ENCODE results near the gene POP7. TPM values are rescaled to one million over a fixed set of nuclear protein-coding genes. Genes with fewer than 3 reads are reported as not detected.
"Not testable (repeated sequence)": the region's sequence is repeated elsewhere in the genome, so short reads cannot be mapped to it uniquely, and the experiment has no call there.

Gene POP7
- total and polyA plus RNA-seq, 7 donors = 28.4 to 129 (median 44.4) TPM

DNA sequence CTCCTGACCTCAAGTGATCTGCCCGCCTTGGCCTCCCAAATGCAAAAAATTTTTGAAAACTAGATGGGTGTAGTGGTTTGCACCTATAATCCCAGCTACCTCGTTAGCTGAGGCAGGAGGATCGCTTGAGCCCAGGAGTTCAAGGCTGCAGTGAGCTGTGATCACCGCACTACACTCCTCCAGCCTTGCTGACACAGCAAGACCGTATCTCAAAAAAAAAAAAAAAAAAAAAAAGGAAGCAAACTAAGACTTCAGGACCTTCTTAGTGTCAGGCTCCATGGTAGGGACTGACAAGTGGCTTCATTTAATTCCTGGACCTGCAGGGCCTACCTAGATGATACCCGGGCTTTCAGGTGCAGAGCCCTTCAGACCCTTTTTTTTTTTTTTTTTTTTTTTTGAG lies 2.5 kb downstream of the POP7 start:
- 82 to 93% (median 86%) methylated on average over 6 of the region's 6 CpGs for WGBS, 3 donors
- intact Hi-C loops (cut with DNase I) = loop anchor here in 1 of 2 donors (5.0 kb wide), 1 partner anchor 144 kb away; the partner anchor contains the start of gene SLC12A9
- no peak for ATAC-seq

DNA sequence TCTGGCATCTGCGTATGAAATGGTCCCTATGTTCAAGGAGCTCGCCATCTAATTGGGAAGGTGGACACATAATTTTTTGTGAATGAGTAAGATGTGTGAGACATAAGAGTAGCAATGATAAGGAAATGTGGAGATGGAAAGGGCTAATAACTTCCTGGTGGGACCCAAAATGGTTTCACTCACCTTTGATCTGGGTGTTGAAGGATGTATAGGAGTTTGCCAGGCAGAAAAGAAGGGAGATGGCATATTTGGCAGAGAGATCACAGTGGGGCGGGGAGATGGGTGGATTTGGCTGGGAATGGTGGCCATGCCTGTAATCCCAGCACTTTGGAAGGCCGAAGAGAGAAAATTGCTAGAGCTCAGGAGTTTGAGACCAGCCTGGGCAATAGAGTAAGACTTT lies 4.5 kb downstream of the POP7 start:
- WGBS, 3 donors = 71 to 98% (median 72%) methylated on average over 4 of the region's 4 CpGs
- peaks cover 7% of the 10 kb centered on the region for H3K4me1 ChIP-seq
- peaks cover 0 to 19% of the 10 kb centered on the region in 2 donors for H3K36me3 ChIP-seq (ENCODE audit: insufficient read depth in 1 of 2, low read depth in 1 of 2)
- DNase-seq = no peak
- TF ChIP-seq, protein P1, sequence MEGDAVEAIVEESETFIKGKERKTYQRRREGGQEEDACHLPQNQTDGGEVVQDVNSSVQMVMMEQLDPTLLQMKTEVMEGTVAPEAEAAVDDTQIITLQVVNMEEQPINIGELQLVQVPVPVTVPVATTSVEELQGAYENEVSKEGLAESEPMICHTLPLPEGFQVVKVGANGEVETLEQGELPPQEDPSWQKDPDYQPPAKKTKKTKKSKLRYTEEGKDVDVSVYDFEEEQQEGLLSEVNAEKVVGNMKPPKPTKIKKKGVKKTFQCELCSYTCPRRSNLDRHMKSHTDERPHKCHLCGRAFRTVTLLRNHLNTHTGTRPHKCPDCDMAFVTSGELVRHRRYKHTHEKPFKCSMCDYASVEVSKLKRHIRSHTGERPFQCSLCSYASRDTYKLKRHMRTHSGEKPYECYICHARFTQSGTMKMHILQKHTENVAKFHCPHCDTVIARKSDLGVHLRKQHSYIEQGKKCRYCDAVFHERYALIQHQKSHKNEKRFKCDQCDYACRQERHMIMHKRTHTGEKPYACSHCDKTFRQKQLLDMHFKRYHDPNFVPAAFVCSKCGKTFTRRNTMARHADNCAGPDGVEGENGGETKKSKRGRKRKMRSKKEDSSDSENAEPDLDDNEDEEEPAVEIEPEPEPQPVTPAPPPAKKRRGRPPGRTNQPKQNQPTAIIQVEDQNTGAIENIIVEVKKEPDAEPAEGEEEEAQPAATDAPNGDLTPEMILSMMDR (IDR thresholded peaks at IDR 0.05) = no peak
- no peaks in the 10 kb centered on the region for H3K27me3 ChIP-seq (ENCODE audit: insufficient read depth in 3 of 3, low read length in 2 of 3)
- intact Hi-C loops (cut with DNase I) = no loop called here
- no peak overlapping the region for H3K4me3 ChIP-seq
- no peaks in the 10 kb centered on the region for H3K9me3 ChIP-seq
- H3K27ac ChIP-seq = no peak overlapping the region
- no peak for ATAC-seq

More for the DNA sequence above, 2.5 kb downstream of the POP7 start:
- no peak overlapping the region for H3K27ac ChIP-seq
- H3K36me3 ChIP-seq (ENCODE audit: insufficient read depth in 1 of 2, low read depth in 1 of 2) = peaks cover 0 to 19% of the 10 kb centered on the region in 2 donors
- H3K9me3 ChIP-seq = no peaks in the 10 kb centered on the region
- H3K4me1 ChIP-seq = peaks cover 13% of the 10 kb centered on the region
- TF ChIP-seq, protein P1 (IDR thresholded peaks at IDR 0.05) = no peak
- no peaks in the 10 kb centered on the region for H3K27me3 ChIP-seq (ENCODE audit: insufficient read depth in 3 of 3, low read length in 2 of 3)
- no peak for DNase-seq
- H3K4me3 ChIP-seq = no peak overlapping the region

DNA sequence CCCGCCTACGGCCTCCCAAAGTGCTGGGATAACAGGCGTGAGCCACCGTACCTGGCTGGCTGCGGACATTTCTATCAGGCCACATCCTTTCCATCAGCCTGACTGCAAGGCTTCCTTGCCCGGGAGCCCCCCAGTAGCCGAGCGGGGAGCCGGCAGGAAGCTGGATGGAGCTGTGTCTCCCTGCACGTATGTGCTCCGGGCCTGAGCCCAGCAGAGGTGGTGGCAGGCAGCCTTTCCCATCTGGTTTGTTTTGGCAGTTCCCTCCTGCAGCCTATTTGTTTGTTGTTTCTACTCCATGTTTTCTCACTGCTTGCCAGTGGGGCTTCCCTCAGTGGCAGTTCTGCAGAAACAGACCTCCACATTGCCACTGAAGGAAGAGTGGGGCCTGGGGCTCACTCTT lies 5.4 kb downstream of the POP7 start:
- WGBS, 3 donors = 75 to 82% (median 78%) methylated on average over 11 of the region's 11 CpGs
- no peak for ATAC-seq
- peaks cover 0 to 19% of the 10 kb centered on the region in 2 donors for H3K36me3 ChIP-seq (ENCODE audit: insufficient read depth in 1 of 2, low read depth in 1 of 2)
- TF ChIP-seq, protein P1 (IDR thresholded peaks at IDR 0.05) = no peak
- no peaks in the 10 kb centered on the region for H3K9me3 ChIP-seq
- intact Hi-C loops (cut with DNase I) = no loop called here
- H3K27me3 ChIP-seq (ENCODE audit: insufficient read depth in 3 of 3, low read length in 2 of 3) = no peaks in the 10 kb centered on the region
- H3K27ac ChIP-seq = no peak overlapping the region
- peaks cover 7% of the 10 kb centered on the region for H3K4me1 ChIP-seq
- no peak overlapping the region for H3K4me3 ChIP-seq
- DNase-seq = no peak

DNA sequence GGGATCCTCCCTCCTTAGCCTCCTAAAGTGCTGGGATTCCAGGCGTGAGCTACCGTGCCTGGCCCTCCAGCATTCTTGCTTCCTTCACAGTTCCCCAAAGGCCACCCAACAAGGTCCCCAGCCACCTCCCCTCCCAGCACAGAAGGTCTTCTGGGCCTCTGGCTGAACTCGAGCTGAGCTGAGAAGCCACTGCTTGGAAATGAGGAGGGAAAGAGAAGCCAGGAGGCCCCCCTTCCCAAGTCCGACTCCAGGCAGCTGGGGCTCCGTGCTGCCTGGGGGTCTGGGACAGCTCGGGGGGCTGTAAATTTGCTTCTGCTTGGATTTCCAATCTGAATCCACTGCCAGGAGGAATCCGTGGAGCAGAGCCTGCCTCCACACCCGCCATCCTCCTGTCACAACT lies 8.8 kb downstream of the POP7 start:
- Histone ChIP-seq H3K27ac (no peak overlapping the region), H3K4me1 (no peaks in the 10 kb centered on the region), H3K4me3 (no peak overlapping the region), H3K27me3 (ENCODE audit: insufficient read depth in 3 of 3, low read length in 2 of 3) (peaks cover 0 to 4% (median 0%) of the 10 kb centered on the region in 3 donors), H3K9me3 (no peaks in the 10 kb centered on the region), H3K36me3 (ENCODE audit: insufficient read depth in 1 of 2, low read depth in 1 of 2) (no peaks in the 10 kb centered on the region)
- intact Hi-C loops (cut with DNase I) = no loop called here
- 47 to 52% (median 51%) methylated on average over 8 of the region's 8 CpGs for WGBS, 3 donors
- no peak for DNase-seq
- TF ChIP-seq, protein P1 (IDR thresholded peaks at IDR 0.05) = no peak
- ATAC-seq = no peak

DNA sequence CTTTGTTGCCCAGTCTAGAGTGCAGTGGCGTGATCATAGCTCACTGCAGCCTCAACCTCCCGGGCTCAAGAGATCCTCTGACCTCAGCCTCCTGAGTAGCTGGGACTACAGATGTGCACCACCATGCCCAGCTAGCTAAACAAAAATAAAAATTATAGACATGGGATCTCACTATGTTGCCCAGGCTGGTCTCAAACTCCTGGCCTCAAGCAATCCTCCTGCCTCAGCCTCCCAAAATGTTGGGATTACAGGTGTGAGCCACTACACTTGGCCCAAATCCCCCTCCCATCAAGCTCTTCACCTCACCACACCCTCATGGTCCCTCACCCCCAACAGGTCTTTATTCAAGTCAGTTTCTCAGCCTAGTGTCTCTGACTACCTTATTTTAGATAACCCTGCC lies 11.2 kb downstream of the POP7 start:
- H3K9me3 ChIP-seq; H3K4me3 ChIP-seq; intact Hi-C loops (cut with DNase I); H3K36me3 ChIP-seq (ENCODE audit: insufficient read depth in 1 of 2, low read depth in 1 of 2); ATAC-seq; DNase-seq; H3K4me1 ChIP-seq; H3K27ac ChIP-seq: not testable (repeated sequence)
- peaks cover 0 to 26% (median 12%) of the 10 kb centered on the region in 3 donors for H3K27me3 ChIP-seq (ENCODE audit: insufficient read depth in 3 of 3, low read length in 2 of 3)
- WGBS, 3 donors = 82 to 93% (median 86%) methylated on average over 2 of the region's 2 CpGs
